Heart right ventricle (tissue), 16 donors: ENCODE measurements around the gene FGD1. TPM values are rescaled to one million over a fixed set of nuclear protein-coding genes. Genes with fewer than 3 reads are reported as not detected.
A peak's percentile ranks its signal among the peaks of the same experiment; 100 is the strongest.

Experiments used
- ATAC-seq, 8 donors: fragments of 200-7000 bp; cut with Tn5 transposase; one replicate each; pipeline ENCODE4 v1.9.1; 2020; ENCODE audit warnings: mild to moderate bottlenecking in 8 of 8, moderate library complexity in 8 of 8, moderate number of reproducible peaks in 1 of 8
- DNase-seq, 2 donors: peaks; one replicate each; pipeline ENCODE4 v3.0.0-alpha.2; 2020
- H3K27ac ChIP-seq, 10 donors: fragments of 200-600 bp; sonication (generic) in 2 of 10; one replicate each; pipeline versions ENCODE4 v1.5.0 to v1.8.0; 2020 to 2022; ENCODE audit warnings: mild to moderate bottlenecking in 3 of 10
- H3K27me3 ChIP-seq, 7 donors: fragments of 200-600 bp; one replicate each; pipeline ENCODE4 v1.8.0; 2021 to 2022; ENCODE audit warnings: mild to moderate bottlenecking in 2 of 7
- H3K36me3 ChIP-seq, 9 donors: fragments of 200-600 bp; sonication (generic) in 1 of 9; one replicate each; pipeline versions ENCODE4 v1.5.0 to v1.8.0; 2020 to 2022; ENCODE audit warnings: mild to moderate bottlenecking in 2 of 9
- H3K4me1 ChIP-seq, 9 donors: fragments of 200-600 bp; sonication (generic) in 1 of 9; one replicate each; pipeline versions ENCODE4 v1.5.0 to v1.8.0; 2020 to 2022; ENCODE audit warnings: mild to moderate bottlenecking in 4 of 9
- H3K4me3 ChIP-seq, 10 donors: fragments of 200-600 bp; sonication (generic) in 2 of 10; one replicate each; pipeline versions ENCODE4 v1.5.0 to v1.8.0; 2020 to 2022; ENCODE audit warnings: mild to moderate bottlenecking in 7 of 10, moderate library complexity in 2 of 10
- H3K9me3 ChIP-seq, 11 donors: fragments of 200-600 bp in 10 of 11; sonication (generic) in 2 of 11; one replicate each; pipeline versions ENCODE4 v1.5.0 to v1.8.0; 2013 to 2022; ENCODE audit warnings: mild to moderate bottlenecking in 2 of 11, control low read depth in 1 of 11, moderate library complexity in 1 of 11
- WGBS, 2 donors: extraction: QIAGEN DNeasy Blood & Tissue Kit; methylation state at CpG; one replicate each; pipeline ENCODE4 v1.1.7; 2013; ENCODE audit warnings: inconsistent platforms in 1 of 2; 5-methylcytosine and 5-hydroxymethylcytosine counted together
- intact Hi-C, 10 donors: fragments of 100-400 bp; cut with DNase I; formaldehyde crosslinking; loops; one replicate each; pipeline versions ENCODE4 v1.11.1 to v1.14.2; 2022
- polyA plus RNA-seq, 2 donors: library from polyadenylated mRNA; stranded (reverse); fragments of 200-250 nt; gene quantifications; one replicate each; pipeline ENCODE4 v1.2.3, GENCODE V29; 2013
- total RNA-seq, 10 donors: library from RNA; stranded (reverse); fragmentation: NEBNext Ultra II Directional in 3 of 10; extraction: Animal tissue kit (Norgen Biotek cat#: 25700) in 3 of 10; gene quantifications; one replicate each; pipeline versions ENCODE4 v1.2.1 to v1.2.4, GENCODE V29; 2021 to 2023
- TF ChIP-seq, protein P1 (sequence below), 9 donors: fragments of 200-600 bp; sonication (generic) in 2 of 9; IDR thresholded peaks; one replicate each; pipeline versions ENCODE4 v1.5.0 to v1.8.0; 2021 to 2022; ENCODE audit warnings: antibody characterized with exemption in 9 of 9, mild to moderate bottlenecking in 5 of 9, moderate library complexity in 1 of 9
- donor health status: Arrhythmogenic right ventricular cardiomyopathy.
- donor health status: ischemic (EF 13 %, LVEDD 7.1; RV severe dilation, severe dysfunction).
- donor health status: healthy with polysubstance abuse.
- donor health status: DM: no; HTN: yes; CAD: no.
- donor health status: DM: no; HTN: no; CAD: no.
- donor health status: ischemic (EF 25% LVEDD 6.9; RV normal size, moderate dysfunction).
- donor health status: ischemic (EF 25% LVEDD 5.7; RV mildly dilated, moderate dysfunction).
- donor health status: healthy.
- donor health status: DM: yes; HTN: yes; CAD: no.
- donor health status: Ischemic cardiomyopathy.
- donor health status: ischemic (EF 35%, LVEDD 5.7; RV mildly dilated, moderate dysfunction).
- donor health status: nonischemic (EF 11% LVEDD 7.7; RV severe dilation, severe dysfunction).
- donor health status: DM: yes; HTN: yes; CAD: no.
- donor health status: PGD.
- donor health status: ischemic (EF 29% LVEDD 5.4; RV normal size, mild dysfunction).
- donor health status: nonischemic (EF 23%, LVEDD 6.1; RV moderate dilation, normal function).

The FGD1 gene
- total and polyA plus RNA-seq, 12 donors = 2.8 to 6.6 (median 5.1) TPM

GRCh38 chrX:54423161-54423888 lies 72.7 kb downstream of the FGD1 start:
- Histone ChIP-seq H3K4me3 (no peak overlapping the region), H3K9me3 (no peaks in the 10 kb centered on the region), H3K4me1 (no peaks in the 10 kb centered on the region), H3K27ac (no peak overlapping the region), H3K36me3 (no peaks in the 10 kb centered on the region), H3K27me3 (peaks cover 0 to 6% (median 0%) of the 10 kb centered on the region in 7 donors)
- ATAC-seq (no peak), DNase-seq (no peak)
- 31 to 38% methylated on average over 11 to 14 of the region's 14 CpGs for WGBS, 2 donors
- intact Hi-C loops = loop anchor here in 1 of 10 donors (1.0 kb wide), 1 partner anchor 41 kb away; no protein-coding TSS in a partner anchor
- TF ChIP-seq, protein P1, sequence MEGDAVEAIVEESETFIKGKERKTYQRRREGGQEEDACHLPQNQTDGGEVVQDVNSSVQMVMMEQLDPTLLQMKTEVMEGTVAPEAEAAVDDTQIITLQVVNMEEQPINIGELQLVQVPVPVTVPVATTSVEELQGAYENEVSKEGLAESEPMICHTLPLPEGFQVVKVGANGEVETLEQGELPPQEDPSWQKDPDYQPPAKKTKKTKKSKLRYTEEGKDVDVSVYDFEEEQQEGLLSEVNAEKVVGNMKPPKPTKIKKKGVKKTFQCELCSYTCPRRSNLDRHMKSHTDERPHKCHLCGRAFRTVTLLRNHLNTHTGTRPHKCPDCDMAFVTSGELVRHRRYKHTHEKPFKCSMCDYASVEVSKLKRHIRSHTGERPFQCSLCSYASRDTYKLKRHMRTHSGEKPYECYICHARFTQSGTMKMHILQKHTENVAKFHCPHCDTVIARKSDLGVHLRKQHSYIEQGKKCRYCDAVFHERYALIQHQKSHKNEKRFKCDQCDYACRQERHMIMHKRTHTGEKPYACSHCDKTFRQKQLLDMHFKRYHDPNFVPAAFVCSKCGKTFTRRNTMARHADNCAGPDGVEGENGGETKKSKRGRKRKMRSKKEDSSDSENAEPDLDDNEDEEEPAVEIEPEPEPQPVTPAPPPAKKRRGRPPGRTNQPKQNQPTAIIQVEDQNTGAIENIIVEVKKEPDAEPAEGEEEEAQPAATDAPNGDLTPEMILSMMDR (IDR thresholded peaks at IDR 0.05) = no peak

GRCh38 chrX:54422168-54422567 lies 73.9 kb downstream of the FGD1 start:
- Histone ChIP-seq H3K27me3 (peaks cover 0 to 16% (median 0%) of the 10 kb centered on the region in 7 donors), H3K9me3 (no peaks in the 10 kb centered on the region), H3K4me3 (no peak overlapping the region), H3K36me3 (no peaks in the 10 kb centered on the region), H3K4me1 (no peaks in the 10 kb centered on the region), H3K27ac (no peak overlapping the region)
- DNase-seq (no peak), ATAC-seq (no peak)
- TF ChIP-seq, protein P1 (IDR thresholded peaks at IDR 0.05) = no peak
- intact Hi-C loops = no loop called here
- 88 to 89% methylated on average over 3 of the region's 3 CpGs for WGBS, 2 donors

DNA sequence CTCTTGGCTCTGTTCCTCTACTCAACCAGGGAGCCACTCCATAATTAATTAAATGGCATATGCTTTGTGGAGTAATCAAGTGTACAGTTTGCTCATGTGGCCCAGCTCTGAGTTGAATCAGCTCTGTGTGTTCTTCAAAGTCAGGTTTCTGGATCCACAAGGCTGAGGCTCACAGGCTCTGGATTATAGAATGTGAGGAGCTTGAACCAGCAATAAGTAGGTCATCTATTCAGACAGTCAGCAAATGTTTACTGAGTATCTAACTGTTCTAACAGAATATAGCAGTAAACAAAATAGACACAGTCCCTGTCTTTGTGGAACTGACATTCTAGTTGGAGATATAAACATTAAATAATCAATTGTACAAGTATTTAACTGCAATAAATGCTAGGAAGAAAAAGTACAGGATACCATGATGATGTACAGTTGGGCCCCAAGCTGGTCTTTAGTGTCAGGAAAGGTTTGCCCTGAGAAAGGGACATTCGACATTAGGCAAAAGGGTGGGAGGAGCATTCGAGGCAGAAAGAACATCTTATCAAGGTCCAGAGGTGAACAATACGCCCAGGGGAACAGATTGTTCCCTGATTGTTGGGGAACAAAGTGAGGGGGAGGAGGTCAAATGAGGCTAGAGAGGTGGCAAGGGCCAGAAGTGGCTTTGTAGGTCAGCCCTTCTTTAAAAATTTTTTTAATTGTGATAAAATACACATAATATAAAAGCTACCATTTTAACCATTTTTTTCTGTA lies 76.3 kb downstream of the FGD1 start:
- Histone ChIP-seq H3K27ac (peak overlapping the region in 1 of 10 donors; percentile 5), H3K36me3 (no peaks in the 10 kb centered on the region), H3K4me3 (no peak overlapping the region), H3K4me1 (peaks cover 0 to 5% (median 0%) of the 10 kb centered on the region in 9 donors), H3K9me3 (no peaks in the 10 kb centered on the region), H3K27me3 (peaks cover 0 to 33% (median 0%) of the 10 kb centered on the region in 7 donors)
- intact Hi-C loops = no loop called here
- WGBS, 2 donors = 3 to 8% methylated on average over 3 of the region's 3 CpGs
- no peak for DNase-seq
- ATAC-seq = peak in 4 of 8 donors; percentile 48 to 89 (median 76)
- TF ChIP-seq, protein P1 (IDR thresholded peaks at IDR 0.05) = no peak

GRCh38 chrX:54416965-54417364 lies 79.1 kb downstream of the FGD1 start:
- no peak overlapping the region for H3K27ac ChIP-seq
- no peak overlapping the region for H3K4me3 ChIP-seq
- no peak for ATAC-seq
- peaks cover 0 to 5% (median 0%) of the 10 kb centered on the region in 9 donors for H3K4me1 ChIP-seq
- H3K27me3 ChIP-seq = peaks cover 0 to 43% (median 0%) of the 10 kb centered on the region in 7 donors
- intact Hi-C loops = no loop called here
- DNase-seq = no peak
- H3K36me3 ChIP-seq = no peaks in the 10 kb centered on the region
- TF ChIP-seq, protein P1 (IDR thresholded peaks at IDR 0.05) = no peak
- 70 to 82% methylated on average over 2 of the region's 2 CpGs for WGBS, 2 donors
- no peaks in the 10 kb centered on the region for H3K9me3 ChIP-seq
